Glutamatergic neuron (in vitro differentiated cells): Measurements from ENCODE around the gene ARHGAP4. TPM values are rescaled to one million over a fixed set of nuclear protein-coding genes. Genes with fewer than 3 reads are reported as not detected.

Experiments used
- DNase-seq: peaks from one replicate; pipeline ENCODE4 v3.0.0; 2022
- H3K27ac Mint-ChIP-seq: one replicate; pipeline ENCODE4 v1.8.0; 2020; ENCODE audit warnings: mild to moderate bottlenecking, mixed read lengths, inconsistent platforms; ENCODE audit not compliant: unreplicated experiment
- H3K27me3 Mint-ChIP-seq: one replicate; pipeline ENCODE4 v1.8.0; 2020; ENCODE audit warnings: mild to moderate bottlenecking, moderate library complexity, mixed read lengths, inconsistent platforms; ENCODE audit not compliant: unreplicated experiment
- H3K36me3 Mint-ChIP-seq: one replicate; pipeline ENCODE4 v1.8.0; 2020; ENCODE audit warnings: mild to moderate bottlenecking, mixed read lengths, inconsistent platforms; ENCODE audit not compliant: unreplicated experiment
- H3K4me1 Mint-ChIP-seq: one replicate; pipeline ENCODE4 v1.8.0; 2020; ENCODE audit warnings: mild to moderate bottlenecking, low read depth, mixed read lengths, inconsistent platforms; ENCODE audit not compliant: unreplicated experiment
- H3K4me3 Mint-ChIP-seq: one replicate; pipeline ENCODE4 v1.8.0; 2020; ENCODE audit warnings: mild to moderate bottlenecking, mixed read lengths, inconsistent platforms; ENCODE audit not compliant: unreplicated experiment
- H3K9me3 Mint-ChIP-seq: one replicate; pipeline ENCODE4 v1.8.0; 2020; ENCODE audit warnings: mild to moderate bottlenecking, moderate library complexity, mixed read lengths, inconsistent platforms; ENCODE audit not compliant: unreplicated experiment
- CTCF ChIP-seq: fragments of 200-600 bp; sonication (generic); IDR thresholded peaks from one replicate; pipeline ENCODE4 v1.5.0; 2021; ENCODE audit not compliant: partially characterized antibody, unreplicated experiment
- total RNA-seq: library from RNA; stranded (reverse); fragmentation: NEBNext Ultra II Directional; extraction: Animal tissue kit (Norgen Biotek cat#: 25700); gene quantifications from one replicate; pipeline ENCODE4 v1.2.1, GENCODE V29; 2021; ENCODE audit not compliant: unreplicated experiment

ARHGAP4 gene
- total RNA-seq, 1 donor from 2014 or later: 33.5 TPM

- no peak for DNase-seq
- Mint-ChIP-seq H3K4me1 (peaks cover 11% of the 10 kb centered on the region), H3K9me3 (peaks cover 4% of the 10 kb centered on the region), H3K4me3 (no peak overlapping the region), H3K27me3 (peaks cover 19% of the 10 kb centered on the region), H3K36me3 (no peaks in the 10 kb centered on the region), H3K27ac (no peak overlapping the region)
- TF ChIP-seq CTCF: no peak
Observed at GRCh38 chrX:153868576-153869472, 57.2 kb downstream of the ARHGAP4 start.

GRCh38 chrX:153867671-153868070 is 58.4 kb downstream of the ARHGAP4 start:
- Mint-ChIP-seq H3K27ac (no peak overlapping the region), H3K27me3 (peaks cover 13% of the 10 kb centered on the region), H3K36me3 (no peaks in the 10 kb centered on the region), H3K9me3 (peaks cover 4% of the 10 kb centered on the region), H3K4me3 (no peak overlapping the region), H3K4me1 (peaks cover 9% of the 10 kb centered on the region)
- no peak for DNase-seq
- no peak for TF ChIP-seq CTCF

GRCh38 chrX:153867139-153867538 is 58.9 kb downstream of the ARHGAP4 start:
- no peak for DNase-seq
- Mint-ChIP-seq H3K27me3 (peaks cover 8% of the 10 kb centered on the region), H3K27ac (no peak overlapping the region), H3K36me3 (no peaks in the 10 kb centered on the region), H3K9me3 (peaks cover 4% of the 10 kb centered on the region), H3K4me1 (peaks cover 4% of the 10 kb centered on the region), H3K4me3 (no peak overlapping the region)
- TF ChIP-seq CTCF: no peak

- Mint-ChIP-seq H3K27ac (no peak overlapping the region), H3K4me1 (peaks cover 3% of the 10 kb centered on the region), H3K9me3 (peaks cover 4% of the 10 kb centered on the region), H3K27me3 (peaks cover 7% of the 10 kb centered on the region), H3K36me3 (no peaks in the 10 kb centered on the region), H3K4me3 (no peak overlapping the region)
- no peak for DNase-seq
- no peak for TF ChIP-seq CTCF
Observed at GRCh38 chrX:153866302-153867019, 59.6 kb downstream of the ARHGAP4 start.

GRCh38 chrX:153865685-153866084 is 60.4 kb downstream of the ARHGAP4 start:
- Mint-ChIP-seq H3K36me3 (no peaks in the 10 kb centered on the region), H3K4me3 (no peak overlapping the region), H3K27ac (no peak overlapping the region), H3K4me1 (peaks cover 2% of the 10 kb centered on the region), H3K9me3 (peaks cover 5% of the 10 kb centered on the region), H3K27me3 (peaks cover 7% of the 10 kb centered on the region)
- DNase-seq: no peak
- TF ChIP-seq CTCF: no peak
